Measurements from ENCODE around the gene NRBF2.

- TF ChIP-seq CTCF (IDR thresholded peaks at IDR 0.05; ENCODE audit: poor library complexity) (no peak), EZH2phosphoT487 (IDR thresholded peaks at IDR 0.05; ENCODE audit: low read depth, severe bottlenecking, unreplicated experiment) (no peak)
Observed at GRCh38 chr10:63094881-63095280, 38.2 kb upstream of the NRBF2 start.
